T-cell (primary cell): ENCODE results near the gene TIAM1. TPM values are rescaled to one million over a fixed set of nuclear protein-coding genes. Genes with fewer than 3 reads are reported as not detected.
A peak's percentile ranks its signal among the peaks of the same experiment; 100 is the strongest.

Experiments used
- ATAC-seq, 4 experiments: fragments of 200-7000 bp in 3 of 4; fragments of 150-1000 bp in 1 of 4; cut with Tn5 transposase; replicated peaks in 1 of 4; 1 replicate in 3 of 4; 2 replicates in 1 of 4; pipeline ENCODE4 v1.10.0; 2021; ENCODE audit warnings: moderate library complexity in 3 of 4, mild to moderate bottlenecking in 2 of 4, moderate number of reproducible peaks in 1 of 4
- CTCF ChIA-PET, 2 donors: fragments of 300-600 bp; sonication (Branson Sonifier 250); formaldehyde crosslinking; loops; one replicate each; lab custom pipeline; 2022; ENCODE audit warnings: antibody characterized with exemption in 2 of 2; lab: Charles Lee
- POLR2A ChIA-PET, 2 donors: fragments of 300-600 bp; sonication (Branson Sonifier 250); formaldehyde crosslinking; loops; one replicate each; lab custom pipeline; 2022; ENCODE audit warnings: antibody characterized with exemption in 2 of 2; lab: Charles Lee
- DNase-seq, 35 experiments: peaks; one replicate each; pipeline versions ENCODE4 v3.0.0 to v3.0.0-alpha.2; 2013 to 2023
- H3K27ac ChIP-seq: one replicate; pipeline ENCODE4 v1.5.1; 2013; ENCODE audit warnings: low read length
- H3K27me3 ChIP-seq, 2 experiments: replicated peaks in 1 of 2; 1 replicate in 1 of 2; 2 replicates in 1 of 2; pipeline versions ENCODE4 v1.6.1 to v1.7.0; 2013; ENCODE audit warnings: low read length in 1 of 2, mixed read lengths in 1 of 2; ENCODE audit not compliant: control insufficient read depth in 2 of 2, insufficient read depth in 2 of 2; ENCODE audit errors: extremely low read depth in 1 of 2
- H3K36me3 ChIP-seq, 2 donors: 1 replicate in 1 of 2; 2 replicates in 1 of 2; pipeline versions ENCODE4 v1.6.1 to v1.7.0; 2013; ENCODE audit warnings: low read length in 1 of 2; ENCODE audit not compliant: control insufficient read depth in 2 of 2, insufficient read depth in 1 of 2; ENCODE audit errors: extremely low read depth in 1 of 2
- H3K4me1 ChIP-seq, 2 experiments: 1 replicate in 1 of 2; 2 replicates in 1 of 2; pipeline versions ENCODE4 v1.6.1 to v1.7.0; 2013; ENCODE audit warnings: low read length in 2 of 2, mixed read lengths in 1 of 2; ENCODE audit not compliant: insufficient read depth in 2 of 2, control insufficient read depth in 1 of 2; ENCODE audit errors: extremely low read depth in 1 of 2
- H3K4me3 ChIP-seq, 2 donors: 1 replicate in 1 of 2; 2 replicates in 1 of 2; pipeline versions ENCODE4 v1.5.1 to v1.7.0; 2013; ENCODE audit warnings: mild to moderate bottlenecking in 2 of 2, low read length in 1 of 2, moderate library complexity in 1 of 2; ENCODE audit not compliant: control insufficient read depth in 1 of 2; ENCODE audit errors: extremely low read depth in 1 of 2
- H3K9me3 ChIP-seq: 2 replicates; pipeline ENCODE4 v1.7.0; 2013
- H3K27ac Mint-ChIP-seq, 2 donors: one replicate each; pipeline ENCODE4 v1.8.0; 2020 to 2021; ENCODE audit warnings: mild to moderate bottlenecking in 2 of 2, mixed read lengths in 2 of 2
- H3K27me3 Mint-ChIP-seq, 2 donors: one replicate each; pipeline ENCODE4 v1.8.0; 2021 to 2022; ENCODE audit warnings: mixed read lengths in 2 of 2
- H3K36me3 Mint-ChIP-seq: one replicate; pipeline ENCODE4 v1.8.0; 2021; ENCODE audit warnings: mixed read lengths
- H3K4me1 Mint-ChIP-seq, 3 donors: one replicate each; pipeline ENCODE4 v1.8.0; 2020 to 2022; ENCODE audit warnings: mixed read lengths in 3 of 3, mild to moderate bottlenecking in 1 of 3
- H3K4me3 Mint-ChIP-seq, 3 donors: one replicate each; pipeline ENCODE4 v1.8.0; 2020 to 2022; ENCODE audit warnings: mild to moderate bottlenecking in 3 of 3, mixed read lengths in 3 of 3, moderate library complexity in 3 of 3
- H3K9me3 Mint-ChIP-seq, 3 donors: one replicate each; pipeline ENCODE4 v1.8.0; 2020 to 2022; ENCODE audit warnings: mixed read lengths in 3 of 3
- whole genome bisulfite sequencing: methylation state at CpG from one replicate; pipeline ENCODE4 v1.1.5; 2013; ENCODE audit warnings: missing lambda C conversion rate; ENCODE audit not compliant: insufficient coverage; 5-methylcytosine and 5-hydroxymethylcytosine counted together
- total RNA-seq, 35 experiments: library from RNA in 6 of 35; stranded (reverse) in 6 of 35; fragments of 120-200 nt in 1 of 35; gene quantifications; one replicate each; pipeline versions ENCODE4 v1.2.1 to v1.2.4 and lab custom pipeline; 2013 to 2026

The TIAM1 gene
- total RNA-seq, 5 donors from 2014 or later (not counting 1 experiment from before 2014, with no cell fraction given), result 60.8 to 79.4 (median 65.5) TPM

DNA sequence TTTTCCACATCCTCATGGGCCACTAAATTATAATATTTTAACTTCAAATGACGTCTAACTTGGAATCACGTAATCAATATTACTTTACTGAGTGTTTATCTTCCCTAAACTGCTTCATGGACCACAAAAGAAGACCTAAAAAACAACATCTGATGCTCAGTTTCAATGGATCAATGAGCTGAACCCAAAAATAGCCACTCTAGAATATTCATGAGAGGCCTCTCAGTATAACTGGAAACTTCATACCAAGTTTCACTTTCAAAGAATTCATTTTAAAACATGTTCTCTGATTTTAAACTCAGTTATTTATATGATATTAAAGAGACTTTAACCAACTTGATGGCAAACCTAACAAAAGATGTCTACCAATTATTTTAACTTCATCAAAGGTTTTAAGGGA, 23.7 kb upstream of the TIAM1 start:
- Histone ChIP-seq H3K4me1 (peaks cover 13 to 31% of the 10 kb centered on the region in 2 experiments), H3K36me3 (no peaks in the 10 kb centered on the region), H3K4me3 (no peak overlapping the region), H3K27ac (no peak overlapping the region), H3K27me3 (no peaks in the 10 kb centered on the region), H3K9me3 (no peaks in the 10 kb centered on the region)
- Mint-ChIP-seq H3K9me3 (no peaks in the 10 kb centered on the region), H3K4me3 (no peak overlapping the region), H3K27me3 (no peaks in the 10 kb centered on the region), H3K36me3 (no peaks in the 10 kb centered on the region), H3K4me1 (peaks cover 27 to 32% (median 31%) of the 10 kb centered on the region in 3 donors), H3K27ac (no peak overlapping the region)
- DNase-seq (no peak), ATAC-seq (no peak)
- POLR2A ChIA-PET, result no interaction called here
- 100% methylated on average over 2 of the region's 2 CpGs for whole genome bisulfite sequencing
- CTCF ChIA-PET, result no interaction called here

DNA sequence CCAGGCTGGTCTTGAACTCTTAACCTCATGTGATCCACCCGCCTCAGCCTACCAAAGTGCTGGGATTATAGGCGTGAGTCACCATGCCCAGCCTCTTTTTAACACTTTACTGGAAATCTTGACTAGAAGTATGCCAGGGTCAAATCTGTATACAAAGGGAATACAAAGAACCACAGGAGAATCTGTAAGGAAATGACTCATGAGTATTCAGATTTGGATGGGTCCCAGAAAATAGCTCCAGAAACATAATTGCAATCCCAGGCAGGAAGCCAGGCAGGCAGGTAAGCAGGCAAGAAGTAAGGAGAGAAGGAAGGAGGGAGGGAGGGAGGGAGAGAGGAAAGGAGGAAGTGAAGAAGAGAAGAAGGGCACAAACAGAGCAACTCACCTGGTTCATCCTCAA, 22.8 kb upstream of the TIAM1 start:
- H3K4me1 ChIP-seq, result peaks cover 14 to 33% of the 10 kb centered on the region in 2 experiments
- no peak for DNase-seq
- ATAC-seq, result no peak
- Mint-ChIP-seq H3K4me1 (peaks cover 33 to 37% (median 34%) of the 10 kb centered on the region in 3 donors), H3K27ac (no peak overlapping the region), H3K4me3 (no peak overlapping the region), H3K27me3 (no peaks in the 10 kb centered on the region), H3K9me3 (no peaks in the 10 kb centered on the region), H3K36me3 (no peaks in the 10 kb centered on the region)
- H3K36me3 ChIP-seq, result no peaks in the 10 kb centered on the region
- H3K4me3 ChIP-seq, result no peak overlapping the region
- no peak overlapping the region for H3K27ac ChIP-seq
- CTCF ChIA-PET, result no interaction called here
- WGBS, result 100% methylated on average over 1 of the region's 2 CpGs
- no peaks in the 10 kb centered on the region for H3K9me3 ChIP-seq
- POLR2A ChIA-PET, result interaction anchor here in 1 of 2 donors (0.6 kb wide), 1 partner anchor 31 kb away, joined by 7 read pairs; no protein-coding TSS in a partner anchor
- H3K27me3 ChIP-seq, result no peaks in the 10 kb centered on the region

- peaks cover 14 to 33% of the 10 kb centered on the region in 2 experiments for H3K4me1 ChIP-seq
- H3K27me3 ChIP-seq, result no peaks in the 10 kb centered on the region
- H3K27ac ChIP-seq, result no peak overlapping the region
- H3K36me3 Mint-ChIP-seq, result no peaks in the 10 kb centered on the region
- no peaks in the 10 kb centered on the region for H3K27me3 Mint-ChIP-seq
- ChIA-PET CTCF (interaction anchor here in 1 of 2 donors (0.6 kb wide), 1 partner anchor 34 kb away, joined by 4 read pairs; no protein-coding TSS in a partner anchor), POLR2A (no interaction called here)
- no peaks in the 10 kb centered on the region for H3K36me3 ChIP-seq
- H3K9me3 ChIP-seq, result peaks cover 5% of the 10 kb centered on the region
- H3K9me3 Mint-ChIP-seq, result peaks cover 2 to 13% (median 13%) of the 10 kb centered on the region in 3 donors
- DNase-seq (no peak), ATAC-seq (peak in 2 of 4 experiments; percentile 5 to 10)
- peak overlapping the region in 2 of 3 donors; percentile 6 to 76 for H3K4me3 Mint-ChIP-seq
- peaks cover 34 to 37% (median 35%) of the 10 kb centered on the region in 3 donors for H3K4me1 Mint-ChIP-seq
- no peak overlapping the region for H3K4me3 ChIP-seq
- WGBS, result 75% methylated on average over 2 of the region's 4 CpGs
- peak overlapping the region in 1 of 2 donors; percentile 74 for H3K27ac Mint-ChIP-seq
Observed at GRCh38 chr21:31364253-31364945, 20.3 kb upstream of the TIAM1 start.

- H3K27ac ChIP-seq, result no peak overlapping the region
- Mint-ChIP-seq H3K9me3 (peaks cover 5 to 15% (median 13%) of the 10 kb centered on the region in 3 donors), H3K36me3 (no peaks in the 10 kb centered on the region), H3K4me3 (peak overlapping the region; percentile 6 to 76 (median 37)), H3K27ac (peak overlapping the region in 1 of 2 donors; percentile 74), H3K4me1 (peaks cover 34 to 37% (median 35%) of the 10 kb centered on the region in 3 donors), H3K27me3 (no peaks in the 10 kb centered on the region)
- DNase-seq (peak in 9 of 35 experiments; percentile 1 to 34 (median 8)), ATAC-seq (peak; percentile 50 to 76 (median 65))
- no peak overlapping the region for H3K4me3 ChIP-seq
- no peaks in the 10 kb centered on the region for H3K27me3 ChIP-seq
- no peaks in the 10 kb centered on the region for H3K36me3 ChIP-seq
- H3K9me3 ChIP-seq, result peaks cover 5% of the 10 kb centered on the region
- ChIA-PET POLR2A (no interaction called here), CTCF (interaction anchor here in 1 of 2 donors (0.6 to 0.9 kb wide), 2 partner anchors 9 to 35 kb away, joined by 3 to 4 read pairs; no protein-coding TSS in a partner anchor)
- H3K4me1 ChIP-seq, result peaks cover 14 to 33% of the 10 kb centered on the region in 2 experiments
- no CpG with 5 or more reads among the region's 1 CpG for WGBS
Observed at GRCh38 chr21:31363720-31364119, 19.7 kb upstream of the TIAM1 start.

GRCh38 chr21:31360717-31361116, 16.7 kb upstream of the TIAM1 start:
- peaks cover 5 to 15% (median 13%) of the 10 kb centered on the region in 3 donors for H3K9me3 Mint-ChIP-seq
- no peaks in the 10 kb centered on the region for H3K27me3 Mint-ChIP-seq
- Histone ChIP-seq H3K4me1 (peaks cover 15 to 26% of the 10 kb centered on the region in 2 experiments), H3K36me3 (no peaks in the 10 kb centered on the region), H3K4me3 (no peak overlapping the region), H3K27ac (no peak overlapping the region), H3K27me3 (no peaks in the 10 kb centered on the region), H3K9me3 (peaks cover 5% of the 10 kb centered on the region)
- H3K4me1 Mint-ChIP-seq, result peaks cover 29 to 39% (median 37%) of the 10 kb centered on the region in 3 donors
- no peak overlapping the region for H3K27ac Mint-ChIP-seq
- CTCF ChIA-PET, result no interaction called here
- POLR2A ChIA-PET, result interaction anchor here in 1 of 2 donors (0.6 kb wide), 1 partner anchor 332 kb away, joined by 4 read pairs; no protein-coding TSS in a partner anchor
- H3K36me3 Mint-ChIP-seq, result no peaks in the 10 kb centered on the region
- DNase-seq (no peak), ATAC-seq (no peak)
- no peak overlapping the region for H3K4me3 Mint-ChIP-seq

- no peak for ATAC-seq
- no peak for DNase-seq
- H3K4me1 ChIP-seq, result peaks cover 20 to 29% of the 10 kb centered on the region in 2 experiments
- no peaks in the 10 kb centered on the region for H3K27me3 Mint-ChIP-seq
- no peaks in the 10 kb centered on the region for H3K36me3 ChIP-seq
- no peak overlapping the region for H3K4me3 ChIP-seq
- no peaks in the 10 kb centered on the region for H3K27me3 ChIP-seq
- peaks cover 26 to 39% (median 38%) of the 10 kb centered on the region in 3 donors for H3K4me1 Mint-ChIP-seq
- H3K9me3 ChIP-seq, result peaks cover 5% of the 10 kb centered on the region
- ChIA-PET POLR2A (no interaction called here), CTCF (no interaction called here)
- no peak overlapping the region for H3K4me3 Mint-ChIP-seq
- H3K27ac Mint-ChIP-seq, result no peak overlapping the region
- H3K27ac ChIP-seq, result no peak overlapping the region
- 97% methylated on average over 8 of the region's 8 CpGs for whole genome bisulfite sequencing
- peaks cover 5 to 15% (median 13%) of the 10 kb centered on the region in 3 donors for H3K9me3 Mint-ChIP-seq
- H3K36me3 Mint-ChIP-seq, result no peaks in the 10 kb centered on the region
Observed at GRCh38 chr21:31358158-31358557, 14.1 kb upstream of the TIAM1 start.
